Measurements from ENCODE around the gene EDAR. TPM values are rescaled to one million over a fixed set of nuclear protein-coding genes. Genes with fewer than 3 reads are reported as not detected.

Gene EDAR
- total and polyA plus RNA-seq, 10 of the 15 experiments (the other 5 are each of a cell fraction or from before 2014, with no cell fraction given), result 0.04 TPM; not detected in 9

DNA sequence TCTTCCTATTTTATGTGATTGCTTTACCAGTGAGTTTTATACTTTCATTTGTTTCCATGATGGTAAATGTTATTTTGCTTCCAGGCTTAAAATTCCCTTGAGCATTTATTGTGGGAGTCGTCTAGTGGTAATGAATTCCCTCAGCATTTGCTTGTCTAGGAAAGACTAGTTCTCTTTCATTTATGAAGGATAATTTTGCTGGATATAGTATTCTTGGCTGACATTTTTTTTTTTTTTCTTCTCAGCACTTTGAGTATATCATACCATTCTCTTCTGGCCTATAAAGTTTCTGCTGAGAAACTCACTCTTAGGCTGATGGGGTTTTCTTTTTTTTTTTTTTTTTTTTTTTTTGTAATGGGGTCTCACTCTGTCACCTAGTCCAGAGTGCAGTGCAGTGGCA, 99.1 kb downstream of the EDAR start:
- no peak overlapping the region for H3K4me2 ChIP-seq (ENCODE audit: control insufficient read depth, insufficient read depth)
- no peaks in the 10 kb centered on the region; the same call in 2 of the 3 replicates for H3K9me3 ChIP-seq (replicated peaks; ENCODE audit: control insufficient read depth, insufficient read depth, low read length)
- no TSS peak for BruUV-seq (replicated peaks)
- H3K79me2 ChIP-seq (ENCODE audit: control insufficient read depth, insufficient read depth, low read length), result no peaks in the 10 kb centered on the region
- ChIA-PET CTCF (no interaction called here), RAD21 (ENCODE audit: unreplicated experiment) (no interaction called here), POLR2A (no interaction called here), SMC1A (ENCODE audit: uncharacterized antibody, unreplicated experiment) (no interaction called here)
- in situ Hi-C loops (cut with MboI), result no loop called here
- no peak overlapping the region for H3K9ac ChIP-seq (ENCODE audit: control insufficient read depth, insufficient read depth, low read length)
- FAIRE-seq (no peak), DNase-seq (ENCODE audit: low read depth, low spot score) (no peak), ATAC-seq (no peak)
- H3K4me3 ChIP-seq, result no peak overlapping the region
- no peak for TF ChIP-seq SRF (IDR thresholded peaks at IDR 0.05; ENCODE audit: low read depth in 2 of 2, low read length in 2 of 2)
- no peak for TF ChIP-seq RUNX3 (IDR thresholded peaks at IDR 0.05; ENCODE audit: low read length)
- TF ChIP-seq RB1 (IDR thresholded peaks at IDR 0.05; ENCODE audit: borderline replicate concordance), result no peak
- no peak for TF ChIP-seq CHD1 (IDR thresholded peaks at IDR 0.05; ENCODE audit: low read depth, low read length)
- no peak for TF ChIP-seq SUPT20H (IDR thresholded peaks at IDR 0.05; ENCODE audit: borderline replicate concordance, control insufficient read depth, low read depth, low read length)
- no peak for TF ChIP-seq ZNF274 (IDR thresholded peaks at IDR 0.05; ENCODE audit: insufficient read depth, insufficient read length)
- TF ChIP-seq USF2 (IDR thresholded peaks at IDR 0.05; ENCODE audit: borderline replicate concordance, low read depth, low read length), result no peak
- TF ChIP-seq, protein P1, sequence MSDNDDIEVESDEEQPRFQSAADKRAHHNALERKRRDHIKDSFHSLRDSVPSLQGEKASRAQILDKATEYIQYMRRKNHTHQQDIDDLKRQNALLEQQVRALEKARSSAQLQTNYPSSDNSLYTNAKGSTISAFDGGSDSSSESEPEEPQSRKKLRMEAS (IDR thresholded peaks at IDR 0.05; ENCODE audit: low read depth, low read length), result no peak
- no peak for TF ChIP-seq ZZZ3 (IDR thresholded peaks at IDR 0.05; ENCODE audit: control insufficient read depth, insufficient read length, low read depth)
- TF ChIP-seq, protein P2, sequence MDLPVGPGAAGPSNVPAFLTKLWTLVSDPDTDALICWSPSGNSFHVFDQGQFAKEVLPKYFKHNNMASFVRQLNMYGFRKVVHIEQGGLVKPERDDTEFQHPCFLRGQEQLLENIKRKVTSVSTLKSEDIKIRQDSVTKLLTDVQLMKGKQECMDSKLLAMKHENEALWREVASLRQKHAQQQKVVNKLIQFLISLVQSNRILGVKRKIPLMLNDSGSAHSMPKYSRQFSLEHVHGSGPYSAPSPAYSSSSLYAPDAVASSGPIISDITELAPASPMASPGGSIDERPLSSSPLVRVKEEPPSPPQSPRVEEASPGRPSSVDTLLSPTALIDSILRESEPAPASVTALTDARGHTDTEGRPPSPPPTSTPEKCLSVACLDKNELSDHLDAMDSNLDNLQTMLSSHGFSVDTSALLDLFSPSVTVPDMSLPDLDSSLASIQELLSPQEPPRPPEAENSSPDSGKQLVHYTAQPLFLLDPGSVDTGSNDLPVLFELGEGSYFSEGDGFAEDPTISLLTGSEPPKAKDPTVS (IDR thresholded peaks at IDR 0.05; ENCODE audit: low read depth, low read length), result no peak
- TF ChIP-seq ESRRA (IDR thresholded peaks at IDR 0.05; ENCODE audit: low read length), result no peak
- no peak for TF ChIP-seq SP1 (IDR thresholded peaks at IDR 0.05; ENCODE audit: low read depth, low read length)
- TF ChIP-seq ZNF207 (IDR thresholded peaks at IDR 0.05; ENCODE audit: borderline replicate concordance), result no peak
- TF ChIP-seq POLR2AphosphoS5 (IDR thresholded peaks at IDR 0.05; ENCODE audit: low read length), result no peak
- no peak overlapping the region for H2AFZ ChIP-seq (ENCODE audit: control insufficient read depth, low read depth, low read length)
- no peaks in the 10 kb centered on the region for H3K36me3 ChIP-seq (ENCODE audit: control insufficient read depth in 2 of 2, insufficient read depth in 2 of 2, low read length in 1 of 2)
- no peaks in the 10 kb centered on the region for H3K27me3 ChIP-seq (replicated peaks in 1 of 2; ENCODE audit: control insufficient read depth in 2 of 2, insufficient read depth in 2 of 2, low read length in 1 of 2)
- WGBS (ENCODE audit: insufficient coverage, insufficient replicate concordance, low lambda C conversion rate, missing lambda C conversion rate), result 93% methylated on average over 1 of the region's 1 CpG
- no peaks in the 10 kb centered on the region for H3K4me1 ChIP-seq (ENCODE audit: control insufficient read depth, insufficient read depth, low read length)
- H3K27ac ChIP-seq (ENCODE audit: control insufficient read depth, insufficient read depth), result no peak overlapping the region
- intact Hi-C loops (cut with micrococcal nuclease; ENCODE audit: unreplicated experiment), result no loop called here
- H4K20me1 ChIP-seq (ENCODE audit: control insufficient read depth, insufficient read depth), result no peaks in the 10 kb centered on the region
